ENCODE measurements around the gene LMX1B.

GRCh38 chr9:126564716-126565115, 49.0 kb upstream of the LMX1B start:
- TF ChIP-seq CTCF (IDR thresholded peaks at IDR 0.05; ENCODE audit: insufficient read depth, low read length, poor library complexity, severe bottlenecking) (no peak), EZH2phosphoT487 (conservative IDR thresholded peaks at IDR 0.05; ENCODE audit: low read length) (no peak)

All from SU-DHL-6 (cell line).